ENCODE results near the gene FBRSL1.
"Not testable (repeated sequence)": the region's sequence is repeated elsewhere in the genome, so short reads cannot be mapped to it uniquely, and the experiment has no call there.

FBRSL1 gene

GRCh38 chr12:132489602-132490266 lies at the start of gene FBRSL1:
Gene FBRSL1, plus strand, starts transcription at chr12:132490151.
- peak; percentile 100 for DNase-seq (ENCODE audit: low spot score)
- TF ChIP-seq CTCF (IDR thresholded peaks at IDR 0.05; ENCODE audit: extremely low read depth, missing control alignments), result no peak

DNA sequence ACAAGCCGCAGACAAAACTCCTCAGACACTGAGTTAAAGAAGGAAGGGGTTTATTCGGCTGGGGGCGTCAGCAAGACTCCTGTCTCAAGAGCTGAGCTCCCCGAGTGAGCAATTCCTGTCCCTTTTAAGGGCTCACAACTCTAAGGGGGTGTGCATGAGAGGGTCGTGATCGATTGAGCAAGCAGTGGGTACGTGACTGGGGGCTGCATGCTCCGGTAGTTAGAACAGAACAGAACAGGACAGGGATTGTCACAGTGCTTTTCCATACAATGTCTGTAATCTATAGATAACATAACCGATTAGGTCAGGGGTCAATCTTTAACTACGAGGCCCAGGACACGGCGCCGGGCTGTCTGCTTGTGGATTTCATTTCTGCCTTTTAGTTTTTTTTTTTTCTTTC lies 49.5 kb upstream of the FBRSL1 start:
- DNase-seq (ENCODE audit: low spot score), result not testable (repeated sequence)

DNA sequence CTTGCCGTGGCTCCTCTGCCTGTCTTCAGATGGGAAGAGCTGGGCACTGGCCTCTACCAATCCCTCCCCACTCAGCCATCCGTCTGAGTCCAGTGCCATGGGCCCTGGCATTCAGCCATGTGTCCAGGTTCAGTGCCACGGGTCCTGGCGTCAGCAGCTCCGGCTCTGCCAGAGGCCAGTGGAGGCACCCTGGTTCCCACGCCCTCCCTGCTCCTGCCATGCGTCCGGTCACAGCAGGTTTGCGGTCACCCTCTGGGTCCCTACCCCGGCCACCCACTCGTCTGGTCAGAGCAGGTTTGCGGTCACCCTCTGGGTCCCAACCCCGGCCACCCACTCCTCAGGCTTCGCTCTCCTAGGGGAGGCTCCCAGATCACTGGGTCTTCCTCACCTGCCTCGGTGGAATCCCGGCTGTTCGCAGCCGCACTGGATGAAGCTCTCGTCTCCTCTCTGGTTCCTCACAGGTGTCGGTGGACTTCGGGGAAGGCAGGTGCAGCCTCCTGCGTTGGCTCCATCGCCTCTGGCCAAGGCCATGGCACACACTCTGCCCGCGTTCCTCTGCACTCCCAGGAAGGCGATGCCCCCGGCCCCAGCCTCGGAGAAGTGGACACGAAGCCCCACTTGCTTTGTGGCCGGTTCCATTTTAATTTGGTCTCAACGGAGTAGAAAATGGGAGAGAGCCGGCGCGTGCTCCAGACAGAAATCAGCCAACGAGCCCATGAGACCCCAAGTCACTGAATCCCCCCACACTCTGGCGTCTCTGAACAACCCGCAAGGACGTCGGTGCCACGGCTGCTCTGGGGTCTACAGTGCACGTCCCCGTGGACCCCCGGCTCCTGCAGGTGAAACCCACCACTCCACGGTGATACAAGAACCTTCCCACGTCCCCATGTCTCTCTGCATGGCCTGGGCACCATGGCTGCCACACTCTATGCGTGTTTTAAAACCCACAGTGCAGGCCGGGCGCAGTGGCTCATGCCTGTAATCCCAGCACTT lies 47.8 kb upstream of the FBRSL1 start:
- no peak for DNase-seq (ENCODE audit: low spot score)
- no peak for TF ChIP-seq CTCF (IDR thresholded peaks at IDR 0.05; ENCODE audit: extremely low read depth, missing control alignments)

DNA sequence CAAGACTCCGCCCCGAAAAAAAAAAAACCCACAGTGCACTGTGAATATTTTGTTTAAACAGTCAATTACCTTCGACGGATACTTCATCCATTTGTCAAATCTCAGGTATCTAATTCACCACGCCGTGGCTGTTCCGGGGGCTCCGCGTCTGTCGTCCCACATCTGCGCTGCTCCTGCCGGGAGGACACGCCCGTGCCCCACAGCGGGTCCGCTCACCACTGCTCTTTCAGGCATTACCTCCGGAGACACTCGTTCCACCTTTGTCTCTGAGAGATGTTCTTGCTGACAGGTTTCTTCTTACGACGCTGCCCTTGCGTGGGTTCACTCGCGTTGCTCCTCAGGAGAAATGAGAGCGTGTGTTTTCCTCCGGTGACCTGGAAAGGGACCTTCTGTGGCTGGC lies 46.9 kb upstream of the FBRSL1 start:
- DNase-seq (ENCODE audit: low spot score), result no peak

GRCh38 chr12:132444283-132444682 lies 45.7 kb upstream of the FBRSL1 start:
- TF ChIP-seq CTCF (IDR thresholded peaks at IDR 0.05; ENCODE audit: extremely low read depth, missing control alignments), result no peak
- no peak for DNase-seq (ENCODE audit: low spot score)

More for the DNA sequence above, 46.9 kb upstream of the FBRSL1 start:
- TF ChIP-seq CTCF (IDR thresholded peaks at IDR 0.05; ENCODE audit: extremely low read depth, missing control alignments), result no peak

- peak; percentile 88 for DNase-seq (ENCODE audit: low spot score)
- TF ChIP-seq CTCF (IDR thresholded peaks at IDR 0.05; ENCODE audit: extremely low read depth, missing control alignments), result no peak
These were observed 44.7 kb upstream of the FBRSL1 start for GRCh38 chr12:132444957-132445883.

DNA sequence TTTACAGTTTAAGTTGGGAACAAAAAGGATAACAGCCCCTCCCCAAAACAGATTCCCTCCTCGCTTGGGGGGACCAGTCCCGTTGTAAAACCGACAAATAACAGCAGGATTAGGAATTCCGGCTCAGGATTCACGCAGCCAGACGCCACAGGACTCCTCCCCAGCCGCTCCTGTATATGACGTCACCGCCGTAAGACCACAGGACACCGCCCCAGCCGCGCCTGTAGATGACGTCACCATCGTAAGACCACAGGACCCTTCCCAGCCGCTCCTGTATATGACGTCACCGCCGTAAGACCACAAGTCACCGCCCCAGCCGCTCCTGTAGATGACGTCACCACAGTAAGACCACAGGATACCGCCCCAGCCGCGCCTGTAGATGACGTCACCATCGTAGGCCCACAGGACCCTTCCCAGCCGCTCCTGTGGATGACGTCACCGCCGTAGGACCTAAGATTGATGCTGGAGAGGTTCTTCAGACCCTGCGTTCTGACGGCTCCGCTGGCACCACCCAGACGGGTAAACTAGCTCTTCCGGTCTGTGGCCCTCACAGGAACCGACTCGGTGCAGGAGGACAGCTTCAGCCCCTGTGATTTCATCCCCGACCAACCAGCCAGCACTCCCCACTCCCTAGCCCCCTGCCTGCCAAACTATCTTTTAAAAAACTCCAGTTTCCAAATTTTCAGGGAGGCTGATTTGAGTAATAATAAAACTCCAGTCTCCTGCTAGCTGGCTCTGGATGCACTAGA lies 43.9 kb upstream of the FBRSL1 start:
- no peak for TF ChIP-seq CTCF (IDR thresholded peaks at IDR 0.05; ENCODE audit: extremely low read depth, missing control alignments)
- peak; percentile 68 for DNase-seq (ENCODE audit: low spot score)
